H1 (cell line): ENCODE measurements around the gene SV2A. TPM values are rescaled to one million over a fixed set of nuclear protein-coding genes. Genes with fewer than 3 reads are reported as not detected.

ENCODE experiments used
- CTCF ChIA-PET: fragments of 300-600 bp; sonication (Branson Sonifier 250); formaldehyde crosslinking; loops from one replicate; lab custom pipeline; 2021; ENCODE audit not compliant: partially characterized antibody; lab: Charles Lee
- POLR2A ChIA-PET: fragments of 300-600 bp; sonication (Branson Sonifier 250); formaldehyde crosslinking; loops from one replicate; lab custom pipeline; 2021; ENCODE audit warnings: inconsistent platforms; ENCODE audit not compliant: partially characterized antibody; lab: Charles Lee
- DNase-seq, 2 experiments: peaks; one replicate each; pipeline versions ENCODE4 v3.0.0 to v3.0.0-alpha.2; 2010 to 2022; ENCODE audit warnings: low spot score in 2 of 2, low read depth in 1 of 2, mixed read lengths in 1 of 2
- FAIRE-seq: peaks from 2 replicates; lab custom pipeline; 2011; peaks lifted over from hg19 to GRCh38; lab: Jason Lieb, UNC
- H2AFZ ChIP-seq: 2 replicates; pipeline ENCODE4 v1.8.1; 2012; ENCODE audit warnings: low read length, inconsistent platforms
- H2AK5ac ChIP-seq: 2 replicates; pipeline ENCODE4 v1.6.1; 2013; ENCODE audit warnings: low read depth, low read length
- H2BK120ac ChIP-seq: replicated peaks from 2 replicates; pipeline ENCODE3; 2013; ENCODE audit warnings: low read depth, low read length, inconsistent platforms
- H2BK12ac ChIP-seq: 2 replicates; pipeline ENCODE4 v1.6.1; 2013; ENCODE audit warnings: low read depth, low read length
- H2BK15ac ChIP-seq: 2 replicates; pipeline ENCODE4 v1.6.1; 2013; ENCODE audit warnings: low read length
- H2BK20ac ChIP-seq: 2 replicates; pipeline ENCODE4 v1.6.1; 2013; ENCODE audit warnings: low read length
- H2BK5ac ChIP-seq: 2 replicates; pipeline ENCODE4 v1.6.1; 2013; ENCODE audit warnings: low read depth, low read length
- H3K14ac ChIP-seq: 2 replicates; pipeline ENCODE4 v1.6.1; 2013; ENCODE audit warnings: inconsistent platforms; ENCODE audit not compliant: insufficient read length
- H3K18ac ChIP-seq: 2 replicates; pipeline ENCODE4 v1.6.1; 2013; ENCODE audit warnings: low read length; ENCODE audit errors: extremely low read depth
- H3K23ac ChIP-seq: 2 replicates; pipeline ENCODE4 v1.6.1; 2013; ENCODE audit warnings: inconsistent platforms; ENCODE audit not compliant: insufficient read length
- H3K23me2 ChIP-seq: 2 replicates; pipeline ENCODE4 v1.6.1; 2013; ENCODE audit warnings: low read depth, low read length
- H3K27ac ChIP-seq: 2 replicates; pipeline ENCODE4 v1.6.1; 2011; ENCODE audit warnings: low read depth, low read length, inconsistent platforms
- H3K27me3 ChIP-seq, 4 experiments: replicated peaks in 1 of 4; 1 replicate in 1 of 4; 2 replicates in 3 of 4; pipeline versions ENCODE4 v1.6.1 to v1.8.1; 2011 to 2013; ENCODE audit warnings: low read length in 3 of 4, mild to moderate bottlenecking in 3 of 4, inconsistent platforms in 2 of 4, mixed read lengths in 2 of 4, moderate library complexity in 1 of 4; ENCODE audit not compliant: control insufficient read depth in 3 of 4, insufficient read depth in 3 of 4; ENCODE audit errors: extremely low read depth in 1 of 4
- H3K36me3 ChIP-seq, 4 experiments: 2 replicates each; pipeline versions ENCODE4 v1.6.1 to v1.8.1; 2011 to 2013; ENCODE audit warnings: mild to moderate bottlenecking in 4 of 4, low read length in 3 of 4, moderate library complexity in 2 of 4, control low read depth in 1 of 4, inconsistent platforms in 1 of 4; ENCODE audit not compliant: insufficient read depth in 4 of 4, control insufficient read depth in 2 of 4
- H3K4ac ChIP-seq: replicated peaks from 2 replicates; pipeline ENCODE3; 2013; ENCODE audit warnings: low read length, low read depth, mixed read lengths, inconsistent platforms; ENCODE audit not compliant: insufficient read length
- H3K4me1 ChIP-seq, 4 experiments: replicated peaks in 1 of 4; 1 replicate in 1 of 4; 2 replicates in 3 of 4; pipeline versions ENCODE4 v1.6.1 to v1.8.1; 2011 to 2013; ENCODE audit warnings: low read length in 3 of 4, inconsistent platforms in 2 of 4, mixed read lengths in 1 of 4; ENCODE audit not compliant: insufficient read depth in 4 of 4, control insufficient read depth in 3 of 4
- H3K4me2 ChIP-seq, 2 experiments: 2 replicates each; pipeline versions ENCODE4 v1.6.1 to v1.8.1; 2011 to 2013; ENCODE audit warnings: low read depth in 2 of 2, low read length in 2 of 2, control low read depth in 1 of 2, inconsistent platforms in 1 of 2, mild to moderate bottlenecking in 1 of 2; ENCODE audit not compliant: insufficient read depth in 1 of 2
- H3K4me3 ChIP-seq, 4 experiments: fragments of 200-600, 300-600 bp in 1 of 4; sonication (generic), shearing (Covaris generic), sonication (Bioruptor Twin) in 1 of 4; 2 replicates each; pipeline versions ENCODE4 v1.5.1 to v1.8.1; 2011 to 2016; ENCODE audit warnings: low read length in 4 of 4, low read depth in 3 of 4, control low read depth in 2 of 4, inconsistent platforms in 2 of 4, mild to moderate bottlenecking in 2 of 4, mixed read lengths in 1 of 4, moderate library complexity in 1 of 4; ENCODE audit not compliant: insufficient read depth in 2 of 4; ENCODE audit errors: extremely low read depth in 1 of 4
- H3K56ac ChIP-seq: replicated peaks from 2 replicates; pipeline ENCODE3; 2013; ENCODE audit warnings: low read depth, mild to moderate bottlenecking, mixed read lengths, low read length, inconsistent platforms; ENCODE audit not compliant: insufficient read length
- H3K79me1 ChIP-seq: 2 replicates; pipeline ENCODE4 v1.6.1; 2013; ENCODE audit warnings: low read depth, low read length, control low read depth
- H3K79me2 ChIP-seq, 2 experiments: 2 replicates each; pipeline versions ENCODE4 v1.6.1 to v1.8.1; 2012 to 2013; ENCODE audit warnings: low read length in 2 of 2, mild to moderate bottlenecking in 2 of 2, inconsistent platforms in 1 of 2; ENCODE audit not compliant: insufficient read depth in 2 of 2, control insufficient read depth in 1 of 2
- H3K9ac ChIP-seq, 4 experiments: replicated peaks in 1 of 4; 1 replicate in 1 of 4; 2 replicates in 3 of 4; pipeline versions ENCODE4 v1.6.1 to v1.8.1; 2011 to 2013; ENCODE audit warnings: low read depth in 3 of 4, low read length in 3 of 4, control low read depth in 2 of 4, mild to moderate bottlenecking in 2 of 4, moderate library complexity in 2 of 4, inconsistent platforms in 1 of 4; ENCODE audit errors: extremely low read depth in 1 of 4
- H3K9me3 ChIP-seq, 2 experiments: 2 replicates each; pipeline versions ENCODE4 v1.6.1 to v1.8.1; 2012 to 2013; ENCODE audit warnings: mild to moderate bottlenecking in 2 of 2, moderate library complexity in 2 of 2, control low read depth in 1 of 2, inconsistent platforms in 1 of 2, low read depth in 1 of 2, low read length in 1 of 2, mixed read lengths in 1 of 2; ENCODE audit not compliant: insufficient read depth in 2 of 2
- H4K20me1 ChIP-seq, 2 experiments: replicated peaks in 1 of 2; 2 replicates each; pipeline versions ENCODE3 to v1.8.1; 2011 to 2013; ENCODE audit warnings: inconsistent platforms in 2 of 2, low read length in 2 of 2, mild to moderate bottlenecking in 1 of 2; ENCODE audit not compliant: insufficient read depth in 2 of 2, control insufficient read depth in 1 of 2
- H4K5ac ChIP-seq: 2 replicates; pipeline ENCODE4 v1.6.1; 2013; ENCODE audit warnings: low read length, low read depth, mixed read lengths, inconsistent platforms; ENCODE audit not compliant: insufficient read length
- H4K8ac ChIP-seq: 2 replicates; pipeline ENCODE4 v1.8.0; 2013; ENCODE audit warnings: mild to moderate bottlenecking, moderate library complexity, low read length, inconsistent platforms; ENCODE audit not compliant: insufficient read depth; ENCODE audit errors: extremely low read depth
- H4K91ac ChIP-seq: replicated peaks from 2 replicates; pipeline ENCODE3; 2013; ENCODE audit warnings: low read length, mixed read lengths, inconsistent platforms; ENCODE audit not compliant: insufficient read length
- HDAC2 ChIP-seq, 2 experiments: fragments of 300-600 bp in 1 of 2; sonication (generic) in 1 of 2; IDR thresholded peaks; 2 replicates each; pipeline ENCODE4 v1.6.1; 2011 to 2012; ENCODE audit warnings: low read depth in 2 of 2, low read length in 2 of 2, mild to moderate bottlenecking in 2 of 2, moderate library complexity in 2 of 2, borderline replicate concordance in 1 of 2, inconsistent platforms in 1 of 2
- PHF8 ChIP-seq: fragments of 200-600 bp; sonication (generic); conservative IDR thresholded peaks from 2 replicates; pipeline ENCODE4 v1.7.1; 2012; ENCODE audit warnings: low read depth, mild to moderate bottlenecking, inconsistent platforms, low read length, moderate library complexity
- POLR2A ChIP-seq, 2 experiments: IDR thresholded peaks; 1 replicate in 1 of 2; 2 replicates in 1 of 2; pipeline ENCODE4 v1.6.1; 2011; ENCODE audit warnings: low read depth in 2 of 2, low read length in 2 of 2, mild to moderate bottlenecking in 2 of 2; ENCODE audit errors: control extremely low read depth in 1 of 2
- RNF2 ChIP-seq: fragments of 200-900, 300-1000 bp; sonication (generic); IDR thresholded peaks from 2 replicates; pipeline ENCODE4 v1.7.1; 2016; ENCODE audit warnings: borderline replicate concordance, low read depth, mild to moderate bottlenecking, antibody characterized with exemption, low read length; ENCODE audit not compliant: poor library complexity, severe bottlenecking; ENCODE audit errors: missing control alignments
- WGBS, 2 experiments: shearing (Covaris generic) in 1 of 2; methylation state at CpG; one replicate each; pipeline versions ENCODE4 v1.1.6 to v1.1.7; 2013 to 2015; ENCODE audit warnings: low lambda C conversion rate in 2 of 2, mixed read lengths in 2 of 2, inconsistent platforms in 1 of 2, low coverage in 1 of 2, missing lambda C conversion rate in 1 of 2; ENCODE audit not compliant: insufficient replicate concordance in 2 of 2, insufficient coverage in 1 of 2, insufficient read length in 1 of 2; ENCODE audit errors: extremely low coverage in 1 of 2, missing lambda C conversion rate in 1 of 2; 5-methylcytosine and 5-hydroxymethylcytosine counted together
- polyA plus RNA-seq, 7 experiments: library from polyadenylated mRNA; depleted of rRNA in 3 of 7; stranded (reverse) in 5 of 7; unstranded in 2 of 7; fragments of >200 nt in 5 of 7; fragments of 200-250 nt in 2 of 7; gene quantifications; 1 replicate in 5 of 7; 2 replicates in 1 of 7; 4 replicates in 1 of 7; pipeline versions ENCODE4 v1.2.1 to v1.2.3, GENCODE V29; 2011 to 2013; ENCODE audit warnings: missing spikeins in 2 of 7, mixed read lengths in 2 of 7
- total RNA-seq: library from RNA; stranded (reverse); fragmentation: NEBNext Ultra II Directional; extraction: Animal tissue kit (Norgen Biotek cat#: 25700); gene quantifications from 2 replicates; pipeline ENCODE4 v1.2.1, GENCODE V29; 2021
- TF ChIP-seq, protein P1 (sequence below), 3 experiments: IDR thresholded peaks; 1 replicate in 2 of 3; 2 replicates in 1 of 3; pipeline versions ENCODE4 v1.5.1 to v1.6.1; 2011; ENCODE audit warnings: low read length in 3 of 3, mild to moderate bottlenecking in 3 of 3, inconsistent platforms in 2 of 3, low read depth in 1 of 3, moderate library complexity in 1 of 3; ENCODE audit not compliant: insufficient read depth in 1 of 3; ENCODE audit errors: control extremely low read depth in 1 of 3

The SV2A gene
- total and polyA plus RNA-seq, 2 of the 8 experiments (the other 6 are each of a cell fraction or from before 2014, with no cell fraction given), result 41.8 to 51.8 TPM

- no peak overlapping the region for H3K14ac ChIP-seq
- TF ChIP-seq RNF2, result no peak
- TF ChIP-seq POLR2A (IDR thresholded peaks at IDR 0.05; ENCODE audit: control extremely low read depth in 1 of 2, low read depth in 2 of 2, low read length in 2 of 2), result no peak
- no peak for TF ChIP-seq HDAC2 (IDR thresholded peaks at IDR 0.05; ENCODE audit: borderline replicate concordance in 1 of 2, low read depth in 2 of 2, low read length in 2 of 2)
- TF ChIP-seq PHF8, result no peak
- TF ChIP-seq, protein P1, sequence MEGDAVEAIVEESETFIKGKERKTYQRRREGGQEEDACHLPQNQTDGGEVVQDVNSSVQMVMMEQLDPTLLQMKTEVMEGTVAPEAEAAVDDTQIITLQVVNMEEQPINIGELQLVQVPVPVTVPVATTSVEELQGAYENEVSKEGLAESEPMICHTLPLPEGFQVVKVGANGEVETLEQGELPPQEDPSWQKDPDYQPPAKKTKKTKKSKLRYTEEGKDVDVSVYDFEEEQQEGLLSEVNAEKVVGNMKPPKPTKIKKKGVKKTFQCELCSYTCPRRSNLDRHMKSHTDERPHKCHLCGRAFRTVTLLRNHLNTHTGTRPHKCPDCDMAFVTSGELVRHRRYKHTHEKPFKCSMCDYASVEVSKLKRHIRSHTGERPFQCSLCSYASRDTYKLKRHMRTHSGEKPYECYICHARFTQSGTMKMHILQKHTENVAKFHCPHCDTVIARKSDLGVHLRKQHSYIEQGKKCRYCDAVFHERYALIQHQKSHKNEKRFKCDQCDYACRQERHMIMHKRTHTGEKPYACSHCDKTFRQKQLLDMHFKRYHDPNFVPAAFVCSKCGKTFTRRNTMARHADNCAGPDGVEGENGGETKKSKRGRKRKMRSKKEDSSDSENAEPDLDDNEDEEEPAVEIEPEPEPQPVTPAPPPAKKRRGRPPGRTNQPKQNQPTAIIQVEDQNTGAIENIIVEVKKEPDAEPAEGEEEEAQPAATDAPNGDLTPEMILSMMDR (IDR thresholded peaks at IDR 0.05; ENCODE audit: control extremely low read depth in 1 of 3, insufficient read depth in 1 of 3, low read depth in 1 of 3, low read length in 3 of 3), result no peak
- WGBS, 2 experiments, result 88% methylated on average over 13 of the region's 13 CpGs; no CpG with 5 or more reads in 1 of the 2 experiments
- H3K27ac ChIP-seq, result no peak overlapping the region
- H2BK12ac ChIP-seq, result no peak overlapping the region
- H3K4ac ChIP-seq, result no peak overlapping the region
- H2BK120ac ChIP-seq, result no peak overlapping the region
- H2AFZ ChIP-seq, result no peak overlapping the region
- FAIRE-seq, result no peak
- no peak overlapping the region for H2BK5ac ChIP-seq
- H3K18ac ChIP-seq, result no peak overlapping the region
- no peak overlapping the region for H4K8ac ChIP-seq
- no peak overlapping the region for H3K56ac ChIP-seq
- H4K91ac ChIP-seq, result no peak overlapping the region
- no peak overlapping the region for H3K4me2 ChIP-seq
- H3K23ac ChIP-seq, result no peak overlapping the region
- H4K20me1 ChIP-seq, result no peaks in the 10 kb centered on the region
- peaks cover 8 to 13% of the 10 kb centered on the region in 2 experiments for H3K79me2 ChIP-seq
- H2BK15ac ChIP-seq, result no peak overlapping the region
- H3K36me3 ChIP-seq, result peaks cover 0 to 5% (median 1%) of the 10 kb centered on the region in 4 experiments; a peak in 3 of 8 replicates
- H3K9me3 ChIP-seq, result no peaks in the 10 kb centered on the region
- H2AK5ac ChIP-seq, result no peak overlapping the region
- H3K4me1 ChIP-seq, result peaks cover 0 to 7% (median 4%) of the 10 kb centered on the region in 4 experiments; a peak in 6 of 7 replicates
- DNase-seq, result no peak
- no peaks in the 10 kb centered on the region for H3K27me3 ChIP-seq
- H3K79me1 ChIP-seq, result no peaks in the 10 kb centered on the region; the same call in none of the 2 replicates
- ChIA-PET CTCF (interaction anchor here (0.5 to 1.2 kb wide), 2 partner anchors 11 to 47 kb away, joined by 4 read pairs; no protein-coding TSS in a partner anchor), POLR2A (interaction anchor here (0.7 to 4.3 kb wide), 4 partner anchors 7 to 1527 kb away, joined by 3 to 60 read pairs (median 38); partner anchors contain the start of gene MTMR11)
- H3K23me2 ChIP-seq, result peaks cover 5% of the 10 kb centered on the region
- no peak overlapping the region for H2BK20ac ChIP-seq
- no peak overlapping the region for H4K5ac ChIP-seq
- H3K9ac ChIP-seq, result no peak overlapping the region
- H3K4me3 ChIP-seq, result no peak overlapping the region
Observed at GRCh38 chr1:149931212-149931790, 13.7 kb upstream of the SV2A start.
